Pancreas (tissue), 10 donors: ENCODE data around the gene IGF2. TPM values are rescaled to one million over a fixed set of nuclear protein-coding genes. Genes with fewer than 3 reads are reported as not detected.
A peak's percentile ranks its signal among the peaks of the same experiment; 100 is the strongest.

Source experiments
- ATAC-seq, 4 donors: fragments of 200-7000 bp; cut with Tn5 transposase; one replicate each; pipeline versions ENCODE4 v1.8.0 to v1.9.1; 2020; ENCODE audit warnings: mild to moderate bottlenecking in 4 of 4, moderate library complexity in 4 of 4
- DNase-seq, 6 donors: peaks; one replicate each; pipeline ENCODE4 v3.0.0-alpha.2; 2020
- FAIRE-seq: peaks from 2 replicates; lab custom pipeline; 2012; peaks lifted over from hg19 to GRCh38; lab: Jason Lieb, UNC
- H3K27ac ChIP-seq, 4 donors: fragments of 200-600 bp; sonication (generic); 1 replicate in 3 of 4; 2 replicates in 1 of 4; pipeline versions ENCODE4 v1.5.0 to v1.8.0; 2020
- H3K27me3 ChIP-seq, 4 donors: fragments of 200-600 bp; one replicate each; pipeline ENCODE4 v1.8.0; 2021
- H3K36me3 ChIP-seq, 3 donors: fragments of 200-600 bp; sonication (generic) in 1 of 3; one replicate each; pipeline versions ENCODE4 v1.5.0 to v1.8.0; 2020 to 2021
- H3K4me1 ChIP-seq, 3 donors: fragments of 200-600 bp; one replicate each; pipeline ENCODE4 v1.8.0; 2021
- H3K4me3 ChIP-seq, 4 donors: fragments of 200-600 bp; sonication (generic) in 2 of 4; one replicate each; pipeline versions ENCODE4 v1.5.0 to v1.8.0; 2020 to 2021
- H3K9me3 ChIP-seq, 4 donors: fragments of 200-600 bp; one replicate each; pipeline ENCODE4 v1.8.0; 2021
- WGBS, 2 donors: extraction: QIAGEN DNeasy Blood & Tissue Kit; methylation state at CpG; one replicate each; pipeline ENCODE4 v1.1.7; 2013; 5-methylcytosine and 5-hydroxymethylcytosine counted together
- intact Hi-C, 3 donors: fragments of 100-400 bp; cut with DNase I; formaldehyde crosslinking; loops; one replicate each; pipeline versions ENCODE4 v1.11.1 to v1.14.2; 2022
- microRNA-seq, 2 donors: library from miRNA; unstranded; fragments of <30 nt; microRNA quantifications; one replicate each; pipeline versions ENCODE4 to v1.1.0, GENCODE V29; 2019 to 2020
- polyA plus RNA-seq, 2 donors: library from polyadenylated mRNA; stranded (reverse); fragments of 200-250 nt; gene quantifications; one replicate each; pipeline ENCODE4 v1.2.3, GENCODE V29; 2013
- total RNA-seq, 6 donors: library from RNA; stranded (reverse); fragmentation: NEBNext Ultra II Directional in 4 of 6; extraction: Animal tissue kit (Norgen Biotek cat#: 25700) in 4 of 6; gene quantifications; one replicate each; pipeline versions ENCODE4 v1.2.1 to v1.2.4, GENCODE V29; 2021 to 2023
- TF ChIP-seq, protein P1 (sequence below), 4 donors: fragments of 200-600 bp; sonication (generic) in 3 of 4; IDR thresholded peaks; one replicate each; pipeline versions ENCODE4 v1.5.0 to v1.8.0; 2021; ENCODE audit warnings: antibody characterized with exemption in 4 of 4
- donor health status: healthy with polysubstance abuse.
- donor health status: DM: no; HTN: no; CAD: no; lungs with moderate emphysema.
- donor health status: DM: no; HTN: no; CAD: no.
- donor health status: control.
- donor health status: control.
- donor health status: Bipolar disorder and iron deficiency.
- donor health status: DM: yes; HTN: yes; CAD: no.
- donor health status: DM: no; HTN: no; CAD: no.
- donor health status: DM: no; HTN: no; CAD: no.
- donor health status: DM: yes; HTN: yes; CAD: no.

Gene IGF2
- total and polyA plus RNA-seq, 8 donors = 6.0 to 99.9 (median 21.5) TPM

DNA sequence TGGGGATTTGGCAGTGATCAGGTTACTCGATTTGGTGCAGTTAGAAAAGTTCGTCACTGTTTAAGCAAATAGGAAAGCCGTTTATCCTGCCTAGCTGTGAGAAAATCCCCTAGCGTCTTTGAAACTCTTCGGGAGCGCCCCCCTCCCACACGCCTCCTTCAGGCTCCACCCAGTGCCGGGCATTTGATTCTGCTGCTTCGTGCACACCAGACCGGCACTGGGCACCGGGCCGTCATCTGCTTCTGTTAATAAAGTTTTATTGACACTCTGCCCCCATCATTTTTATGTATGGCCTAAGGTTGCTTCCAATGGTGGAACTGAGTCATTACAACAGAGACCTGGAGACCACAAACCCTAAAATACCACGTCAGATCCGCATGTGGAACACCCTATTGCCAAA is 50.9 kb downstream of the IGF2 start:
- Histone ChIP-seq H3K4me1 (peaks cover 0 to 5% (median 0%) of the 10 kb centered on the region in 3 donors), H3K27ac (no peak overlapping the region), H3K27me3 (no peaks in the 10 kb centered on the region), H3K4me3 (no peak overlapping the region), H3K36me3 (no peaks in the 10 kb centered on the region), H3K9me3 (no peaks in the 10 kb centered on the region)
- TF ChIP-seq, protein P1, sequence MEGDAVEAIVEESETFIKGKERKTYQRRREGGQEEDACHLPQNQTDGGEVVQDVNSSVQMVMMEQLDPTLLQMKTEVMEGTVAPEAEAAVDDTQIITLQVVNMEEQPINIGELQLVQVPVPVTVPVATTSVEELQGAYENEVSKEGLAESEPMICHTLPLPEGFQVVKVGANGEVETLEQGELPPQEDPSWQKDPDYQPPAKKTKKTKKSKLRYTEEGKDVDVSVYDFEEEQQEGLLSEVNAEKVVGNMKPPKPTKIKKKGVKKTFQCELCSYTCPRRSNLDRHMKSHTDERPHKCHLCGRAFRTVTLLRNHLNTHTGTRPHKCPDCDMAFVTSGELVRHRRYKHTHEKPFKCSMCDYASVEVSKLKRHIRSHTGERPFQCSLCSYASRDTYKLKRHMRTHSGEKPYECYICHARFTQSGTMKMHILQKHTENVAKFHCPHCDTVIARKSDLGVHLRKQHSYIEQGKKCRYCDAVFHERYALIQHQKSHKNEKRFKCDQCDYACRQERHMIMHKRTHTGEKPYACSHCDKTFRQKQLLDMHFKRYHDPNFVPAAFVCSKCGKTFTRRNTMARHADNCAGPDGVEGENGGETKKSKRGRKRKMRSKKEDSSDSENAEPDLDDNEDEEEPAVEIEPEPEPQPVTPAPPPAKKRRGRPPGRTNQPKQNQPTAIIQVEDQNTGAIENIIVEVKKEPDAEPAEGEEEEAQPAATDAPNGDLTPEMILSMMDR (IDR thresholded peaks at IDR 0.05) = no peak
- WGBS, 2 donors = 74 to 84% methylated on average over 14 of the region's 14 CpGs
- FAIRE-seq = no peak
- DNase-seq = no peak
- ATAC-seq = no peak
- intact Hi-C loops = no loop called here

DNA sequence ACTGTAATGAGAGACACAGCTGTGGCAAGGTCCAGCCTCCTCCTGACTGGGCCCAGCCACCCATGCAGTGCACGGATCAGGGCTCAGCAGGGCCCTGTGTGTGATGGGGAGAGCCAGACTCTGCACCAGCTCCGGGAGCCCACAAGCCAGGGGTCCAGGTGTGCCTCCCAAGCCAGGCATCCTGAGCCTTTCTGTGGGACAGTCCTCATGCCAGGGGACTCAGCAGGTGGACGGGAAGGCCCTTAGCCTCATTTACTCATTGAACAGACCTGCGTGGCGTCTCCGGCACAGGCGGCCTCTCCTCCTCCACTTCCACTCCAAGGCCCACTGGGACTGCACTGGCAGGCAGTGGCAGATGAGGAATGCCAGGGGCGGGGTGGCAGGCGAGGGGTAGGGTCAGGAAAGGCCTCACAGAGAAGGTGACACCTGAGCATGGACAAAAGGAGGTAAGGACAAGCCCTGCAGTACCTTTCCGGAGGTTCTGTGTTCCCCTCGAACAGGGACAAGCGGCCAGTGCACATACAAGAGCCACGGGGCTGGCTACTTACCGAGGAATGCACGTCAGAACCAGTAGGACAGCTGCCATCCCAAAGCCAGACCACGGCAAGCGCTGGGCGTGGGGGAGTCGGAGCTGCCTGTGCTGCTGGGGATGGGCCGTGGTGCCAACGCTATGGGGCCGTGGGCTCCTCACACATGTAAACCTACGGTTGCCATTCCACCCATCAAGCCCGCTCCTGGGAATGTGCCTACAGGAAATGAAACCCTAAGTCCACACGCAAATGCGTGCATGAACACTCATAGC is 52.7 kb downstream of the IGF2 start:
- Histone ChIP-seq H3K9me3 (no peaks in the 10 kb centered on the region), H3K27ac (no peak overlapping the region), H3K4me1 (no peaks in the 10 kb centered on the region), H3K36me3 (no peaks in the 10 kb centered on the region), H3K4me3 (no peak overlapping the region), H3K27me3 (no peaks in the 10 kb centered on the region)
- TF ChIP-seq, protein P1 (IDR thresholded peaks at IDR 0.05) = no peak
- FAIRE-seq (no peak), ATAC-seq (no peak), DNase-seq (no peak)
- intact Hi-C loops = no loop called here
- 79 to 87% methylated on average over 25 to 26 of the region's 26 CpGs for WGBS, 2 donors

DNA sequence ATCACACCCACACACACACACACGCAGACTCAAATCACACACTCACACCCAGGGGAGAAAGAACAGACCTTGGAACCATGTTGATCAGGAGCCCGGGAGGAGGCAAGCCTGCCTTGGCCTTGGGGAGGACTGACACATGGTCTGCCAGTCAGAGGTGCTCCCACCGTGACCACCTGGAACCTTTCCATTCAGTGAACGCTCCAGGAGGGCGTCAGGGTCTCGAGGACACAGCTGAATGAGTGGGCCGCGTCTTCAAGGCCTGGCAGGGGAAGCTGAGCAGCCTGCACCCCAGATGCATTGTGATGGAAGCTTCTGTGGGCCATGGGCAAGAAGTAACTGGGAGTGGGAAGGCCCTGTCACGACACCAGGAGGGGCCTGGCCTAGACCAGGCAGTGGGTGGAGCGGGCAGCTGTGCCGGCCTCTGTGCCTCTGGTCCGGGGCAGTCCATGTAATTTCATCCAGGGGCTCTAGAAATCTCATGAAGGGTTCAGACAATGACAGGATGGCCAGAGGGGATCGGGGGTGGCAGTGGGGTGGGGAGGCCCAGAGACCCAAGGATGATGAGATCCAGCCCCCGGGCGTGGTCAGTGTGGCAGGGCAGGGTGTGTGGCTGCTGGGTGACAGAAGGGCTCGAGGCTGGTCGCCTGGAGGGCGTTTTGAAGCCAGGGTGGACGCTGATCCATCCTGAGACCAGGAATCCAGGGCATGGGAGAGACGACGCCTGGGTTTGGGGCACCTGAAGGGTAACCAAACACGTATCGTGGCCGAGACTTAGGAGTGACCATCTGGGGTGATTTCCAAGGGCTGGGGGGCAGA is 53.7 kb downstream of the IGF2 start:
- Histone ChIP-seq H3K4me1 (no peaks in the 10 kb centered on the region), H3K36me3 (no peaks in the 10 kb centered on the region), H3K27ac (no peak overlapping the region), H3K4me3 (no peak overlapping the region), H3K27me3 (no peaks in the 10 kb centered on the region), H3K9me3 (no peaks in the 10 kb centered on the region)
- 73 to 86% methylated on average over 24 of the region's 24 CpGs for WGBS, 2 donors
- no peak for ATAC-seq
- no peak for FAIRE-seq
- TF ChIP-seq, protein P1 (IDR thresholded peaks at IDR 0.05) = no peak
- intact Hi-C loops = no loop called here
- peak in 3 of 6 donors; percentile 7 to 44 (median 27) for DNase-seq

DNA sequence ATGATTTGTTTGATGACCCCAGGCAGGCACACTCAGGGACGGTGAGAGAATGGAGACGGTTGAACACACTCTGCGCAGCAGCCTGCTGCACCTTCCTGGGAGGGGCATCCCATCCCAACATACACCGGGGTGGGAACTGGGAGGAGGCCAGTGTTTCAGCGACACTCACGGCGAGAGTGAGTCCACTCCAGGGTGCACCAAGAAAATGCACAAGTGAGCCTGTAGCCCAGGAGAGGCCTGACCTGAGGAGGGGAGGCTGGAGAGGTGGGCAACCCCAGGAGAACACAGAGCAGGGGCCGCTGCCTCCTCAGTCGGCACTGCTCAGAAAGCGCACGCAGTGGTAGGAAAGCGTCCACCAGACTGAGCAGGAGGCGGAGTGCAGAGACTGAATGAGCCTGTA is 54.5 kb downstream of the IGF2 start:
- FAIRE-seq (no peak), DNase-seq (peak in 1 of 6 donors; percentile 4), ATAC-seq (no peak)
- intact Hi-C loops = no loop called here
- Histone ChIP-seq H3K27me3 (no peaks in the 10 kb centered on the region), H3K9me3 (no peaks in the 10 kb centered on the region), H3K4me3 (no peak overlapping the region), H3K27ac (no peak overlapping the region), H3K36me3 (no peaks in the 10 kb centered on the region), H3K4me1 (no peaks in the 10 kb centered on the region)
- TF ChIP-seq, protein P1 (IDR thresholded peaks at IDR 0.05) = no peak
- 92% methylated on average over 12 to 13 of the region's 13 CpGs for WGBS, 2 donors

Small RNAs within 50 kb of the gene (microRNA-seq; reads per million reads assigned to microRNA genes)
- gene MIR4686 = 0 to 0.59 reads per million in 2 donors
- gene MIR483 = 48.3 to 217 reads per million in 2 donors

Other genes with a start within 250 kb of the IGF2 start
- gene PRR33, start 247.5 kb downstream of the IGF2 start, total RNA-seq = not detected
- not detected for gene PRR33, start 247.5 kb downstream of the IGF2 start, polyA plus RNA-seq
- gene TNNT3, start 219.7 kb downstream of the IGF2 start, total RNA-seq = 1 to 10 TPM in 2 of 6 donors, under 1 TPM in 4; 0.24 to 2.0 (median 0.70) TPM
- gene TNNT3, start 219.7 kb downstream of the IGF2 start, polyA plus RNA-seq = 1 to 10 TPM; 3.1 to 6.6 TPM
- gene MRPL23, start 192.1 kb downstream of the IGF2 start, total RNA-seq = 10 to 100 TPM; 16.7 to 58.1 (median 31.5) TPM
- 10 to 100 TPM; 79.3 to 92.1 TPM for gene MRPL23, start 192.1 kb downstream of the IGF2 start, polyA plus RNA-seq
- gene H19, start 141.5 kb downstream of the IGF2 start, total RNA-seq = 100 to 1,000 TPM in 5 of 6 donors, 10 to 100 TPM in 1; 69.5 to 532 (median 190) TPM
- gene H19, start 141.5 kb downstream of the IGF2 start, polyA plus RNA-seq = 100 to 1,000 TPM; 809 to 814 TPM
- gene INS, start 21.8 kb upstream of the IGF2 start, total RNA-seq = over 10,000 TPM in 1 of 6 donors, 1,000 to 10,000 TPM in 5; 1,425 to 13,046 (median 4,747) TPM
- gene INS, start 21.8 kb upstream of the IGF2 start, polyA plus RNA-seq = over 10,000 TPM; 71,280 to 145,342 TPM
- gene TH, start 32.4 kb upstream of the IGF2 start, total RNA-seq = under 1 TPM in 4 of 6 donors, not detected in 2; 0.19 to 0.55 (median 0.22) TPM
- 1 to 10 TPM in 1 of 2 donors, under 1 TPM in 1; 0.49 to 2.5 TPM for gene TH, start 32.4 kb upstream of the IGF2 start, polyA plus RNA-seq
- 1 to 10 TPM in 2 of 6 donors, under 1 TPM in 4; 0.24 to 1.4 (median 0.69) TPM for gene ASCL2, start 131.2 kb upstream of the IGF2 start, total RNA-seq
- 1 to 10 TPM; 1.4 to 7.0 TPM for gene ASCL2, start 131.2 kb upstream of the IGF2 start, polyA plus RNA-seq
- under 1 TPM; 0.04 to 0.69 (median 0.19) TPM for gene C11orf21, start 162.5 kb upstream of the IGF2 start, total RNA-seq
- gene C11orf21, start 162.5 kb upstream of the IGF2 start, polyA plus RNA-seq = under 1 TPM; 0.23 to 0.80 TPM
- gene TSPAN32, start 162.6 kb upstream of the IGF2 start, total RNA-seq = 1 to 10 TPM in 1 of 6 donors, under 1 TPM in 4, not detected in 1; 0.25 to 1.2 (median 0.37) TPM
- gene TSPAN32, start 162.6 kb upstream of the IGF2 start, polyA plus RNA-seq = 1 to 10 TPM in 1 of 2 donors, under 1 TPM in 1; 0.49 to 1.4 TPM
- gene CD81, start 237.9 kb upstream of the IGF2 start, total RNA-seq = 100 to 1,000 TPM; 154 to 337 (median 236) TPM
- 100 to 1,000 TPM; 166 to 392 TPM for gene CD81, start 237.9 kb upstream of the IGF2 start, polyA plus RNA-seq